Left ventricle myocardium inferior (tissue), 1 donor: ENCODE results near the gene TMEM245. TPM values are rescaled to one million over a fixed set of nuclear protein-coding genes. Genes with fewer than 3 reads are reported as not detected.
A peak's percentile ranks its signal among the peaks of the same experiment; 100 is the strongest.

Source experiments
- DNase-seq: peaks from one replicate; pipeline ENCODE4 v3.0.0-alpha.2; 2020
- H3K27ac ChIP-seq: fragments of 200-600 bp; replicated peaks from 2 replicates; pipeline ENCODE4 v1.8.0; 2021
- H3K27me3 ChIP-seq: fragments of 200-600 bp; 2 replicates; pipeline ENCODE4 v1.8.0; 2021; ENCODE audit warnings: low read depth
- H3K36me3 ChIP-seq: fragments of 200-600 bp; 2 replicates; pipeline ENCODE4 v1.8.0; 2021
- H3K4me1 ChIP-seq: fragments of 200-600 bp; 2 replicates; pipeline ENCODE4 v1.8.0; 2021
- H3K4me3 ChIP-seq: fragments of 200-600 bp; 2 replicates; pipeline ENCODE4 v1.8.0; 2021; ENCODE audit warnings: mild to moderate bottlenecking, moderate library complexity
- H3K9me3 ChIP-seq: fragments of 200-600 bp; replicated peaks from 2 replicates; pipeline ENCODE4 v1.8.0; 2021
- intact Hi-C: fragments of 100-400 bp; cut with micrococcal nuclease; formaldehyde crosslinking; loops from one replicate; pipeline ENCODE4 v1.11.0; 2022
- total RNA-seq: library from RNA; stranded (reverse); fragmentation: NEBNext Ultra II Directional; extraction: Animal tissue kit (Norgen Biotek cat#: 25700); gene quantifications from one replicate; pipeline ENCODE4 v1.2.1, GENCODE V29; 2021
- TF ChIP-seq, protein P1 (sequence below): fragments of 200-600 bp; IDR thresholded peaks from 2 replicates; pipeline ENCODE4 v1.8.0; 2021; ENCODE audit warnings: antibody characterized with exemption, mild to moderate bottlenecking, borderline replicate concordance
- donor health status: DM: no; HTN: yes; CAD: no; lungs with severe emphysema.

TMEM245 gene
- total RNA-seq, 1 donor from 2014 or later: 97.4 TPM

DNA sequence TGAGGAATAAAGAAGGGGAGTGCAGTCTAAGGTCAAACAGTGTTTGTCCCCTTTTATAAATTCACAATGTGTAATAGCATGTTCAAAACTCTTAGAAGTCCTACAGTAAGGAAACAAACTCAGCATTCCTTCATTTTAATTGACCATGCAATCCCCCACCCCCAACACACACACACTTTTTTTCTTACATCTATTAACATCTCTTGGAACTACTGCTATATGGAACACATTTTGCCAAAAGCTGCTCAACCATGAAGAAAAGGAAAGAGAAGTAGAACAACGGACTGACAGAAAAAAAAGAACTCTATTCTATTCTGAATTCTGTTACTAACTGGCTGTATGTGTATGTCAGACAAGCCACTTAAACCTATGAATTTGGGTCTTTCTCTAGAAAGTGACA lies 103.6 kb downstream of the TMEM245 start:
- H3K4me3 ChIP-seq: no peak overlapping the region
- no peaks in the 10 kb centered on the region for H3K9me3 ChIP-seq
- peaks cover 17% of the 10 kb centered on the region for H3K36me3 ChIP-seq
- DNase-seq: no peak
- intact Hi-C loops: no loop called here
- H3K27me3 ChIP-seq: no peaks in the 10 kb centered on the region
- peaks cover 69% of the 10 kb centered on the region for H3K4me1 ChIP-seq
- no peak overlapping the region for H3K27ac ChIP-seq
- TF ChIP-seq, protein P1, sequence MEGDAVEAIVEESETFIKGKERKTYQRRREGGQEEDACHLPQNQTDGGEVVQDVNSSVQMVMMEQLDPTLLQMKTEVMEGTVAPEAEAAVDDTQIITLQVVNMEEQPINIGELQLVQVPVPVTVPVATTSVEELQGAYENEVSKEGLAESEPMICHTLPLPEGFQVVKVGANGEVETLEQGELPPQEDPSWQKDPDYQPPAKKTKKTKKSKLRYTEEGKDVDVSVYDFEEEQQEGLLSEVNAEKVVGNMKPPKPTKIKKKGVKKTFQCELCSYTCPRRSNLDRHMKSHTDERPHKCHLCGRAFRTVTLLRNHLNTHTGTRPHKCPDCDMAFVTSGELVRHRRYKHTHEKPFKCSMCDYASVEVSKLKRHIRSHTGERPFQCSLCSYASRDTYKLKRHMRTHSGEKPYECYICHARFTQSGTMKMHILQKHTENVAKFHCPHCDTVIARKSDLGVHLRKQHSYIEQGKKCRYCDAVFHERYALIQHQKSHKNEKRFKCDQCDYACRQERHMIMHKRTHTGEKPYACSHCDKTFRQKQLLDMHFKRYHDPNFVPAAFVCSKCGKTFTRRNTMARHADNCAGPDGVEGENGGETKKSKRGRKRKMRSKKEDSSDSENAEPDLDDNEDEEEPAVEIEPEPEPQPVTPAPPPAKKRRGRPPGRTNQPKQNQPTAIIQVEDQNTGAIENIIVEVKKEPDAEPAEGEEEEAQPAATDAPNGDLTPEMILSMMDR: no peak

DNA sequence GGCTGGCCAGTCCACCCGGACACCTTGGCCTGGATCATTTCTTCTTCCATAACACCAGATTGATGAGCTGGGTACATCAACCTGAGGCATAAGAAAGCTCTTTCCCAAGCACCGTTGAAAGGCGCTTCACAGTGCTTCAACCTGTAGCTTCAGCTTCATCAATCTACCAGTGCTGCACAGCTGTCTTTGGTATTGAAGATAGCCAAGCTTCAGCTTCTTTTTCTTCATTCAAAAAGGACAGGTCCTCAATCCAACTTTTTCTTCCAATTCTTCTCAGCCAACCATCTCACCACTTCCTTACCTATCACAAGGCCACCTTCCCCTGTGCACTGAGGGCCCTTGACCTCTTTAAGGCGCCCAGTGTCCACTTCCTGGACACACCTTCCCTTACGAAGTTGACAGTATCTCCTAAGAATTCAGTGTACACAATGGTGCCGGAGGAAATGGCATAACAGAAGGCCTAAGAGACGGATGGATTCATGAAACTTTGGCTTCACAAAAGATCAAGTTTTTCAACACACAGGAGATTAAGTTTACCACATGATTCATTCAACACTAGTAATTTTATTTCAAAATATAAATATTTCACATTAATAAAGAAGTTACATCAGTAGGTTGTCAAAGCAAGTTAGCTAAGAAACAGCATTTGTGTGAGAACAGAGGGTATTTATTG lies 105.0 kb downstream of the TMEM245 start:
- Histone ChIP-seq H3K4me1 (peaks cover 77% of the 10 kb centered on the region), H3K9me3 (no peaks in the 10 kb centered on the region), H3K4me3 (no peak overlapping the region), H3K27me3 (no peaks in the 10 kb centered on the region), H3K27ac (peak overlapping the region; percentile 96), H3K36me3 (peaks cover 9% of the 10 kb centered on the region)
- TF ChIP-seq, protein P1: no peak
- DNase-seq: no peak
- intact Hi-C loops: loop anchor here (5.0 kb wide), 1 partner anchor 42 kb away; no protein-coding TSS in a partner anchor

DNA sequence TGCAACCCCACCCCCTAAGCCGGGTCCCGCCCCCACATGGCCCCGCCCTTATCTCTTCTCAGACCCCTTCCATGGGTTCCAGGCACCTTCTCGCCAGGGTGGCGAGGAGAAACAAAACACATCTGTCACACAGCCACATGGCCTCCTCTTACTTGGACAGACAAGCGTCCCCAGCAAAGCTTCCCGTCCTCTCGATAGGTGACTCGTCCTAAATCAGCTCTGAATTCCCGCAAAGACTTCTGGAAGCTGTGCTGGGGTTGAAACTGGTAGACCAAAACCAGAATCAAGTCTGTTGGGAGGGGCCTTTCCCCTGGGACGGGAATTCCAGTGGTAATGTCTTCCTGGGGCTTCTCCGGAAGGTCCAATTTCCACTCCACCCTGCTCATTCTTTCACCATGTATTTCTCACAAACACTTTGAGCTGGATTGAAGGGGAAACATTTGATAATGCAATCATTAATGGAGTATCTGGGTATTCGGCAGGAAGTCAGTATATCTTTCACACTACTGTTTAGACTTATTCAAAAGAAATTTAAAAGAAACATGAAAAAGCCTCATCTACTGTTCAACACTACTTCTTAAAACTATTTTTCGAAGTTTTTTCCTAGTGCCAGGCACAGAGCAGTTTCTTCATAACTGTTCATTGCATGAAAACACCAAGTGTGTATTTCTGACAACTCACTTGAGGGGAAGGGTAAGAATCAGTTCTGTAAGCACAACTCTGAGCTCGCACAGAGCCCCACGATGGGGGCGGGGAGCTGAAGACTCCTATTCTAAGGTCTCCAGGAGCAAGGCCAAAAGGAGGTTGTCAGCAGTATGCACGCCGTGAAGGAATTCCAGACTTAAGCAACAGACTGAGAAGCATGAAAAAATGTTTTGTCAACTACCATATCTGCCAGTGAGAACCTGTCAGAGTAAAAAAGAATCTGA lies 105.8 kb downstream of the TMEM245 start:
- H3K27ac ChIP-seq: peak overlapping the region; percentile 96
- peaks cover 79% of the 10 kb centered on the region for H3K4me1 ChIP-seq
- DNase-seq: no peak
- H3K9me3 ChIP-seq: no peaks in the 10 kb centered on the region
- H3K36me3 ChIP-seq: peaks cover under 1% of the 10 kb centered on the region
- peak overlapping the region; percentile 87 for H3K4me3 ChIP-seq
- TF ChIP-seq, protein P1: no peak
- no peaks in the 10 kb centered on the region for H3K27me3 ChIP-seq
- intact Hi-C loops: loop anchor here (5.0 kb wide), 1 partner anchor 42 kb away; no protein-coding TSS in a partner anchor

DNA sequence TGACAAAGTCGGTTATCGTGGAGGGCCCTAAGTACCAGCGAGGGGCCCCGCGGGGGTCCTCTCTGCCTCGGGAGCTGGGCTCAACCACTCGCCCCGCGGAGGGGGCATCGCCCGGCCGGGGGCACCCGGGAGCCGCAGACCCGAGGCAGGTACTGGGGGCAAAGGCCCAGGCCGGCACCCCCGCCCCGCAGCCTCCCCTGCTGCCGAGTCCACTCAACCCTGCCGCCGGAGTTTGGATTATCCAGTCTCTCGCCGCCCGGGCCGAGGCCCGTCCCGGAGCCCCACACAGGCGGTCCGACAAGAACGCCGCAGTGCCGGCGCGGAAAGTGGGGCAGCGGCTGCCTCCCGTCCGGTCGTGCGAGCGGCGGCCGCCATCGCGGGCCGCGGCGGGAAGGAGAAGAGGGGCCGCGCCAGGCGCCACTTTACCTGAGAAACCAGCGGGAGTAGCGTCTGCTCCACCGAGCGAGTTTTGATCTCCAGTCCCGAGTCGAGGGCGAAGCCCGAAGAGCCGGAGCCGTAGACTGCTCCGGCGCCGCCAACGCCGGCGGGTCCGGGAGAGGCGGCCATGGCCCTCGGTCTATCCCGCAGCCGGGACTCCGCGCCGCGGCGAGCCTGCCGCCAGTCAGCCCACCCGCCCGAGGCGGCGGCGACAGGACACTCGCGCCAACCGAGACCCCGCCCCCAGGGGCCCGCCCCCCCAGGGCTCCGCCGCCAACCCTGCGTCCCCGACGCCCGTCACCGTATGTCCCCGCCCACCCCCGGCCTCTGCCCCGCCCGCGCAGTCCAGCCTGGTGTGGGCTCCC lies 106.7 kb downstream of the TMEM245 start, which contains the start of gene CTNNAL1:
Gene CTNNAL1 (minus strand): TSS at position 624 of the 803 bp plus-strand sequence. CDS start 57 bp downstream, at position 567.
- TF ChIP-seq, protein P1: no peak
- no peaks in the 10 kb centered on the region for H3K36me3 ChIP-seq
- intact Hi-C loops: loop anchor here (5.0 kb wide), 1 partner anchor 41 kb away; no protein-coding TSS in a partner anchor
- peak within 1 kb of the TSS; percentile 96 for H3K27ac ChIP-seq
- H3K4me3 ChIP-seq: peak within 1 kb of the TSS; percentile 87
- DNase-seq: peak; percentile 97
- no peaks in the 10 kb centered on the region for H3K9me3 ChIP-seq
- no peaks in the 10 kb centered on the region for H3K27me3 ChIP-seq
- H3K4me1 ChIP-seq: peaks cover 71% of the 10 kb centered on the region
